Left cardiac atrium (tissue), 4 donors: ENCODE data around the gene ENAM. TPM values are rescaled to one million over a fixed set of nuclear protein-coding genes. Genes with fewer than 3 reads are reported as not detected.
"Not testable (repeated sequence)": the region's sequence is repeated elsewhere in the genome, so short reads cannot be mapped to it uniquely, and the experiment has no call there.

Source experiments
- ATAC-seq, 2 donors: fragments of 200-7000 bp; cut with Tn5 transposase; one replicate each; pipeline ENCODE4 v1.9.1; 2020; ENCODE audit warnings: mild to moderate bottlenecking in 2 of 2, moderate library complexity in 2 of 2
- DNase-seq: peaks from one replicate; pipeline ENCODE4 v3.0.0-alpha.2; 2020
- intact Hi-C, 2 donors: fragments of 100-400 bp; cut with DNase I; formaldehyde crosslinking; loops; one replicate each; pipeline versions ENCODE4 v1.14.1 to v1.15.1; 2022 to 2023
- total RNA-seq, 2 donors: library from RNA; stranded (reverse); fragmentation: NEBNext Ultra II Directional; extraction: Animal tissue kit (Norgen Biotek cat#: 25700); gene quantifications; one replicate each; pipeline ENCODE4 v1.2.1, GENCODE V29; 2021
- donor health status: DM: no; HTN: yes; CAD: no.
- donor health status: DM: no; HTN: yes; CAD: no; lungs with severe emphysema.
- donor health status: DM: yes; HTN: yes; CAD: no.
- donor health status: Dilated cardiomyopathy.

Gene ENAM
- total RNA-seq, 2 donors from 2014 or later: 1.2 to 2.9 TPM

GRCh38 chr4:70619288-70619687 is 9.3 kb upstream of the ENAM start:
- intact Hi-C loops: no loop called here
- ATAC-seq (no peak), DNase-seq (no peak)

- intact Hi-C loops: no loop called here
- ATAC-seq: no peak
- no peak for DNase-seq
These were observed 8.8 kb upstream of the ENAM start for GRCh38 chr4:70619778-70620177.

- no peak for ATAC-seq
- no peak for DNase-seq
- intact Hi-C loops: no loop called here
These were observed 5.2 kb upstream of the ENAM start for GRCh38 chr4:70623323-70623722.

GRCh38 chr4:70624226-70624793 is 4.2 kb upstream of the ENAM start:
- intact Hi-C loops: no loop called here
- DNase-seq (no peak), ATAC-seq (no peak)

- ATAC-seq (no peak), DNase-seq (no peak)
- intact Hi-C loops: no loop called here
These were observed 924 bp upstream of the ENAM start for GRCh38 chr4:70627620-70628019.

- no peak for ATAC-seq
- DNase-seq: no peak
- intact Hi-C loops: no loop called here
These were observed 1.0 kb downstream of the ENAM start for GRCh38 chr4:70629469-70630090.

- intact Hi-C loops: no loop called here
- ATAC-seq (no peak), DNase-seq (no peak)
These were observed 1.6 kb downstream of the ENAM start for GRCh38 chr4:70630162-70630561.

- no peak for DNase-seq
- intact Hi-C loops: no loop called here
- no peak for ATAC-seq
These were observed 3.5 kb downstream of the ENAM start for GRCh38 chr4:70632028-70632427.

- no peak for ATAC-seq
- intact Hi-C loops: no loop called here
- DNase-seq: no peak
These were observed 5.9 kb downstream of the ENAM start for GRCh38 chr4:70634482-70634881.

GRCh38 chr4:70637239-70637913 is 8.8 kb downstream of the ENAM start:
- DNase-seq (no peak), ATAC-seq (peak; percentile 63 to 87)
- intact Hi-C loops: no loop called here

GRCh38 chr4:70640192-70640591 is 11.6 kb downstream of the ENAM start:
- ATAC-seq: no peak
- DNase-seq: no peak
- intact Hi-C loops: no loop called here

GRCh38 chr4:70650741-70651140 is 22.2 kb downstream of the ENAM start:
- intact Hi-C loops: loop anchor here in 1 of 2 donors (5.0 to 10.0 kb wide), 2 partner anchors 357 to 1064 kb away; no protein-coding TSS in a partner anchor
- ATAC-seq, DNase-seq: not testable (repeated sequence)

GRCh38 chr4:70651864-70652506 is 23.4 kb downstream of the ENAM start:
- ATAC-seq: peak; percentile 19 to 55
- no peak for DNase-seq
- intact Hi-C loops: loop anchor here in 1 of 2 donors (5.0 to 10.0 kb wide), 2 partner anchors 355 to 1063 kb away; no protein-coding TSS in a partner anchor

- ATAC-seq (no peak), DNase-seq (no peak)
- intact Hi-C loops: loop anchor here in 1 of 2 donors (5.0 to 10.0 kb wide), 2 partner anchors 353 to 1060 kb away; no protein-coding TSS in a partner anchor
These were observed 26.1 kb downstream of the ENAM start for GRCh38 chr4:70654605-70655011.

GRCh38 chr4:70657326-70657725 is 28.8 kb downstream of the ENAM start:
- no peak for ATAC-seq
- DNase-seq: no peak
- intact Hi-C loops: loop anchor here in 1 of 2 donors (10.0 kb wide), 1 partner anchor 1057 kb away; no protein-coding TSS in a partner anchor

- ATAC-seq (no peak), DNase-seq (no peak)
- intact Hi-C loops: loop anchor here in 1 of 2 donors (10.0 kb wide), 1 partner anchor 1056 kb away; no protein-coding TSS in a partner anchor
These were observed 29.9 kb downstream of the ENAM start for GRCh38 chr4:70658418-70658817.

GRCh38 chr4:70660106-70660505 is 31.6 kb downstream of the ENAM start:
- intact Hi-C loops: no loop called here
- no peak for ATAC-seq
- DNase-seq: no peak

GRCh38 chr4:70661309-70661922 is 32.9 kb downstream of the ENAM start:
- intact Hi-C loops, DNase-seq, ATAC-seq: not testable (repeated sequence)

GRCh38 chr4:70666369-70666768 is 37.8 kb downstream of the ENAM start, which contains the start of gene JCHAIN:
TSS of gene JCHAIN (minus strand) at chr4:70666508. CDS start at chr4:70666490, 18 bp downstream.
- intact Hi-C loops: no loop called here
- DNase-seq (no peak), ATAC-seq (no peak)
